ENCODE results near the gene F9. TPM values are rescaled to one million over a fixed set of nuclear protein-coding genes. Genes with fewer than 3 reads are reported as not detected.

F9 gene
- total and polyA plus RNA-seq, 2 of the 4 experiments (the other 2 are of a cell fraction), result not detected

- H2AK9ac ChIP-seq (replicated peaks; ENCODE audit: low read depth, low read length, poor library complexity), result no peak overlapping the region
- H4K20me1 ChIP-seq (ENCODE audit: insufficient read depth, low read length), result no peaks in the 10 kb centered on the region
- H2BK5ac ChIP-seq (ENCODE audit: low read depth, low read length, poor library complexity, severe bottlenecking), result no peak overlapping the region
- H3K9ac ChIP-seq (ENCODE audit: low read depth, low read length), result no peak overlapping the region
- no peaks in the 10 kb centered on the region; the same call in 1 of the 2 replicates for H3K27me3 ChIP-seq (ENCODE audit: control insufficient read depth, insufficient read depth, low read length)
- no peaks in the 10 kb centered on the region for H3K9me1 ChIP-seq (ENCODE audit: insufficient read depth, low read length)
- no peak overlapping the region for H3K14ac ChIP-seq (replicated peaks; ENCODE audit: low read depth, low read length)
- no peak overlapping the region for H3K4me2 ChIP-seq (ENCODE audit: low read depth, low read length)
- H2BK20ac ChIP-seq (ENCODE audit: low read depth, low read length), result no peak overlapping the region
- no peak overlapping the region for H3K56ac ChIP-seq (ENCODE audit: extremely low read depth, insufficient read depth, low read length)
- H3K79me1 ChIP-seq (ENCODE audit: low read depth in 1 of 2, low read length in 2 of 2), result no peaks in the 10 kb centered on the region
- dilution Hi-C loops (cut with HindIII; ENCODE audit: low sequenced_read_pairs, unreplicated experiment), result no loop called here
- ATAC-seq (ENCODE audit: low read depth) (no peak), DNase-seq (no peak)
- no peak overlapping the region for H2BK15ac ChIP-seq (ENCODE audit: low read depth, low read length)
- no peaks in the 10 kb centered on the region for H3K9me3 ChIP-seq (ENCODE audit: control insufficient read depth, insufficient read depth, low read length)
- H2BK120ac ChIP-seq (ENCODE audit: low read depth, low read length), result no peak overlapping the region
- no peaks in the 10 kb centered on the region for H3K36me3 ChIP-seq (ENCODE audit: control insufficient read depth, insufficient read depth, low read length)
- no peak overlapping the region for H3K18ac ChIP-seq (ENCODE audit: low read depth, low read length)
- POLR2A ChIA-PET (ENCODE audit: unreplicated experiment), result no interaction called here
- H2AFZ ChIP-seq (replicated peaks; ENCODE audit: low read length, poor library complexity), result no peak overlapping the region
- H3K4me3 ChIP-seq (ENCODE audit: insufficient read depth, low read depth, low read length), result no peak overlapping the region
- in situ Hi-C loops (cut with MboI; ENCODE audit: low sequenced_read_pairs), result no loop called here
- no peak overlapping the region for H4K8ac ChIP-seq (ENCODE audit: low read depth in 2 of 2, low read length in 2 of 2)
- no TSS peak for BruUV-seq (replicated peaks)
- TF ChIP-seq SMC3 (IDR thresholded peaks at IDR 0.05; ENCODE audit: low read depth, low read length) (no peak), MAZ (IDR thresholded peaks at IDR 0.05; ENCODE audit: borderline replicate concordance, low read depth, low read length) (no peak), NFE2L2 (IDR thresholded peaks at IDR 0.05; ENCODE audit: low read depth, low read length) (no peak), MAFK (IDR thresholded peaks at IDR 0.05; ENCODE audit: low read depth, low read length) (no peak), RFX5 (IDR thresholded peaks at IDR 0.05; ENCODE audit: low read depth, low read length) (no peak), RAD21 (IDR thresholded peaks at IDR 0.05; ENCODE audit: low read length) (no peak), CHD1 (IDR thresholded peaks at IDR 0.05; ENCODE audit: low read depth, low read length) (no peak), USF2 (IDR thresholded peaks at IDR 0.05; ENCODE audit: low read depth, low read length) (no peak), CEBPB (IDR thresholded peaks at IDR 0.05; ENCODE audit: low read depth, low read length) (no peak), RCOR1 (IDR thresholded peaks at IDR 0.05; ENCODE audit: insufficient replicate concordance, low read length) (no peak), FOS (IDR thresholded peaks at IDR 0.05; ENCODE audit: low read depth, low read length) (no peak), CTCF (conservative IDR thresholded peaks at IDR 0.05; ENCODE audit: low read depth, low read length) (no peak)
- H4K91ac ChIP-seq (ENCODE audit: insufficient read depth, low read depth, low read length), result no peak overlapping the region
- CTCF ChIA-PET, result no interaction called here
- H4K5ac ChIP-seq (ENCODE audit: low read depth, low read length), result no peak overlapping the region
- WGBS, 2 experiments (ENCODE audit: extremely low coverage in 2 of 2, insufficient read length in 1 of 2), result no CpG with 5 or more reads among the region's 1 CpG
- intact Hi-C loops (cut with micrococcal nuclease), result no loop called here
- no peaks in the 10 kb centered on the region for H3K4me1 ChIP-seq (ENCODE audit: control insufficient read depth, insufficient read depth, low read length)
- no peak overlapping the region for H3K23ac ChIP-seq (ENCODE audit: low read depth, low read length)
- H3K27ac ChIP-seq (ENCODE audit: insufficient read depth, low read length), result no peak overlapping the region
- no peak overlapping the region for H3K4ac ChIP-seq (ENCODE audit: low read depth, low read length)
- no peak overlapping the region for H2AK5ac ChIP-seq (ENCODE audit: low read depth, low read length)
These were observed 36.4 kb downstream of the F9 start for GRCh38 chrX:139566981-139567380.

Data from IMR-90 (cell line).